Activated T-helper 1 cell treated with Interleukin-2 at 50 U/mL for 16 hours (primary cell): Measurements from ENCODE around the gene OR4K13.

ENCODE experiments used
- DNase-seq: peaks from one replicate; pipeline ENCODE4 v3.0.0-alpha.2; 2020; ENCODE audit warnings: low read depth

OR4K13 gene, protein sequence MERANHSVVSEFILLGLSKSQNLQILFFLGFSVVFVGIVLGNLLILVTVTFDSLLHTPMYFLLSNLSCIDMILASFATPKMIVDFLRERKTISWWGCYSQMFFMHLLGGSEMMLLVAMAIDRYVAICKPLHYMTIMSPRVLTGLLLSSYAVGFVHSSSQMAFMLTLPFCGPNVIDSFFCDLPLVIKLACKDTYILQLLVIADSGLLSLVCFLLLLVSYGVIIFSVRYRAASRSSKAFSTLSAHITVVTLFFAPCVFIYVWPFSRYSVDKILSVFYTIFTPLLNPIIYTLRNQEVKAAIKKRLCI

DNA sequence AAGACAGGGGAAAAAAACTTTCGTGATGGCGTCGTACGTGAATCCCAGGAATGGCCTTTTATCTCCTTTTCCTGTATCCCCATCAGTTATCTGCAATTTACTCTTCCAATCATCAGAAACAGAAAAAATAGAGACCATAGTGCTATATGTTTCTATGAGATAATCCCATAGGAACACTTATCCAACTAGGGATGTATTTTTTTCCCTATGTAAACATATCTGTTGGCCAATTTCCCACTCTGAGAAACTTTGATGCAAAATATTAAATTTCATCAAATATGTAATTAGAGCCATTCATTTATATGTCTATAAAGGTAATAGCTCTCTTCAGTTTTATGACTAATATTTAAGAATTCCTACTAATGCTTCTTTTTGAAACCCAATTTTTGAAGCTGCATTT, at the start of gene OR4K13:
Gene OR4K13 (minus strand): TSS at position 101 of the 400 bp plus-strand sequence. CDS start 1,280 bp downstream, outside the sequence.
- DNase-seq, result no peak

DNA sequence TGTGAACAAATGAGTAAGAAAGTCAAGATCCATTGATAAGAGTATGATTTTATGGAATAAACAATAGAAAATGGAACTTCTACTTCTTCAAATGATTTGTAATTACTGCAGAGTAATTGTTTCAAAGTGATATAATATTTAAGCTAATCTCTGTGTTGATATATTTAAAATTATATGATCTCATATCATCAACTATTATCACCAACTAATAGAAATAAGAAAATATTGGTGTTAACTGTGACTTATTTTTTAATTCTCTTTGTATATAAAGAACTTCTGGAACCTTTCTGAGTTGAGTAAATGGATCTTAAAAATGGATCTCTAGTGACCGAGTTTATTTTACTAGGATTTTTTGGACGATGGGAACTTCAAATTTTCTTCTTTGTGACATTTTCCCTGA, 23.9 kb upstream of the OR4K13 start, which contains the start of gene OR4L1:
Gene OR4L1 (plus strand): TSS at position 301 of the 400 bp plus-strand sequence. CDS start 0 bp downstream, at position 301.
- DNase-seq, result no peak

DNA sequence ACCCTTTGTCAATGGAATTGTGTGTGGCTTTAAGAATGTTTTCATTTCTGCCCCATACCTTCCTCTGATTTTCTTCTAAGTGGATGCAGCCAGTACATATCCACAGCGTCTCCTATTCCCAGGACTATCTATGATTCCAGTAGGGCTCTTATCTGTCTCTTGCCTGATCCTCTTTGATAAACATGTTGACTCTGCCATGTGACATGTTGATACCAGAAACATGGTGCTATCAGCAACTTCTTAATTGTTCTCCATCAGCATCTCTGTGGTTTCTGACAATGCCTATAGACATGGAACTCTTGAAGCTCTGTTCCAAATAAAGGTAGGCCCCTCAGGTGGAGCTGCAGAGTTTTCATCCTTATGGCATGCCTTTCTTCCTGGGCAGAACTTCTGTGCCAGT, 12.4 kb upstream of the OR4K13 start:
- DNase-seq, result no peak

DNA sequence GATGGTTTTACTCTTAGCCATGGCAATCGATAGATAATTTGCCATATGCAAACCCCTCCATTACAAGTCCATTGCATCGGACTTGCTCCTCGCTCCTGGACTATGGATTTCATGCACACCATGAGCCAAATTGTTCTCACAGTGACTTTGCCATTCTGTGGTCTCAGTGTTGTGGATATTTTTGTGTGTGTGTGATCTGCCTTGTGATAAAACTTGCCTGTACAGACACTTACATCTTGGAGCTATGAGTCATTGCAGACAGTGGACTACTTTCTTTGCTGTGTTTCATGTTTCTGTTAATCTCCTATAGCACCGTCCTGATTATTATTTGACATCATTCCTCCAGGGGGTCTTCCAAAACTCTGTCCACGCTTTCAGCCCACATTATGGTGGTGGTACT, 8.4 kb upstream of the OR4K13 start:
- DNase-seq, result no peak

DNA sequence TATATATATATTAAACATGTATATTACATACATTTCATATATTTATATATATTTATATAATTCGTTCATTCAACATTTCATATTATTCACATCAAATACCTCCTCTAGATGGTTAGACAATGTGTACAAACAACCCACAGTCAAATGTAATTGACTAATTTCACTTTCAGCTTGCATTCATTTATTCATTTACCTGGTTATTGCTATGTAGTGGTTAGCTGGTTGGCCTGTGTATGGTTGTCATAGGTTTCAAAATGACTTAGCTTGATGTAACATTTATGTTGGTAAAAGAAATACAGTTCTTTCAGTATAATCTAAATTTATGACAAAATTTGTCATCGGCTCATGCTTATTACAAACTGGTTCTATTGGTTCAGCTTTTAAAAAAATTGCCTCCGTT, 389 bp downstream of the OR4K13 start:
- DNase-seq, result no peak

DNA sequence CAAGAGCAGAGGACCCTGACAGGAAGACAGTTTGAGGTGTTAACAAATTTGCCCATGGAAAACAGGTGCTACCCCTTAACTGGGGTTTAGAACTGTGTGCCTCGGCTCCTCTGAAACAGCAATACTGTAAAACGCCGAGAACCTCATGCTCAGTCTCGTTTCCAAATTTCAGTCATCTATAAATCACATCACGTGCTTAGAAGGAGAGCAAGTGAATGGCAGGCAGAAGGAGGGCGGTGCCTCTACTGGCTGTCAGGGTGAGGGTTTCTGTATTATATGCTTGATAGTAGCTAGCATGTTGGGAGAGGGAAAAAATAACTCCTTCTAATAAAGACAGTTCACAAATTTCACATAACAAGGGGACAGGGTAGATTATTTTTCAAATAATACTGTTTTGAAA, 4.8 kb downstream of the OR4K13 start:
- DNase-seq, result no peak

DNA sequence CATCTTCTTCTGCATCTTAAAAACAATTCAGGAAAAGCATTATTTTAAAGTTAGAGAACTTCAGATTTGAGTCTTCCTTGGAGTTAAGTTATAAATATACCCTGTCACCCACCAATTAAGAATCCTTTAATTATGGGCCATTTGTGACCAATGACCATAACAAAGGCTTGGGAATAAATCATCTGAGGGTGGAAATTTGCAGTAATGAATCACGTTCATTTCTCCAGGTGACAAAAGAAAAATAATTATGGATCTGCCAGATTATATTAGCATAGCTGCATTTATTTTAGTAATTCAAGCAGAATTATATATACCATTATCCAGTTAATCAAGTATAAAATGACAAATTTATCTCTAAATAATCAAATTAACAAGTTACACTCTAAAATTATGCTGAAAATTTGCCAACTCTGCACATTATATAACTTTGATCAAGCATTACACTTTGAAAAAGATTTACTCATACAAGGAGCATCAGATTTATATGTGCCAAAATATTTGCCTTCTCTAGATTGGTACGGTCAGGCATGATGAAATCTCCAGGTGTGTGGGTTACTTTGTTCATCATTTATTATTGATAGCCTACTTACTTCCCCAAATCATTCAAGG, 16.5 kb downstream of the OR4K13 start, which contains the start of gene OR4K14:
Gene OR4K14 (minus strand): TSS at position 51 of the 609 bp plus-strand sequence. CDS start 4,114 bp downstream, outside the sequence.
- DNase-seq, result no peak

DNA sequence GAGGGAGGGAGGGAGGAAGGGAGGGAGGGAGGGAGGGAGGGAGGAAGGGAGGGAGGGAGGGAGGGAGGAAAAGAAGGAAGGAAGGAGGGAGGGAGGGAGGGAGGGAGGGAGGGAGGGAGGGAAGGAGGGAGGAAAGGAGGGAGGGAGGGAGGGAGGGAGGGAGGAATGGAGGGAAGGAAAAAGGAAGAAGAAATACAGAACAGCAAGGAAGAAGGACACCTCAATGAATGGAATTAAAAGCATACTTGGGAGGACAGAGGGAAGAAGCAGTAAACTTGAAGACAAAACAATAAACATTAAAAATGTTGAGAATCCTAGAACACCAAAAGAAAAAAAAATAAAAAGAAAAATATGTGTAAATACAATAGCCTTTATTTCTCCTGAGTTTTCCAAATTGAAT, 27.7 kb downstream of the OR4K13 start:
- DNase-seq, result no peak

DNA sequence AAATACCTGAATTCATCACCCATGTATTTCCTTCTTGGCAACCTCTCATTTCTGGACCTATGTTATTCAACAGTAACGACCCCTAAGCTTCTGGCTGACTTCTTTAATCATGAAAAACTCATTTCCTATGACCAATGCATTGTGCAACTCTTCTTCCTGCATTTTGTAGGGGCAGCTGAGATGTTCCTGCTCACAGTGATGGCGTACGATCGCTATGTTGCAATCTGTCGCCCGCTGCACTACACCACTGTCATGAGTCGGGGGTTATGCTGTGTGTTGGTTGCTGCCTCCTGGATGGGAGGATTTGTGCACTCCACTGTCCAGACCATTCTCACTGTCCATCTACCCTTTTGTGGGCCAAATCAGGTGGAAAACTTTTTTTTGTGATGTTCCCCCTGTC, 33.5 kb downstream of the OR4K13 start:
- no peak for DNase-seq

DNA sequence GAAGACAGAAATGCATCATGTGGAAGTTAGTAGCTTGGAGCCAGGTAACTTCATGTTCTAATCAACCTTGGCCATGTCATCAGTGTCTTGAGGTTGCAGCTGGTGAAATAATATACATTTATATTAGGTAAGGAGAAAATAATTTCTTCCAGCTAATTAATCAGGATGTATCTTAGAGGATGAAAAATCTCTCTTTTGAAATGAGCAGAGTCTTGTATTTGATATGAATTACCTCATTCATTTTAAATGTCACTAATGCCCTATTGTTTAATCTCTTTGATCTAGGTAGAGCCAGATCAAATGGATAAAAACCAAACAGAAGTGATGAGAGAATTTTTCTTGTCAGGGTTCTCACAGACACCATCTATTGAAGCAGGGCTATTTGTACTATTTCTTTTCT, 34.0 kb downstream of the OR4K13 start, which contains the start of gene OR4Q2:
Gene OR4Q2 (plus strand): TSS at position 301 of the 400 bp plus-strand sequence.
- no peak for DNase-seq

DNA sequence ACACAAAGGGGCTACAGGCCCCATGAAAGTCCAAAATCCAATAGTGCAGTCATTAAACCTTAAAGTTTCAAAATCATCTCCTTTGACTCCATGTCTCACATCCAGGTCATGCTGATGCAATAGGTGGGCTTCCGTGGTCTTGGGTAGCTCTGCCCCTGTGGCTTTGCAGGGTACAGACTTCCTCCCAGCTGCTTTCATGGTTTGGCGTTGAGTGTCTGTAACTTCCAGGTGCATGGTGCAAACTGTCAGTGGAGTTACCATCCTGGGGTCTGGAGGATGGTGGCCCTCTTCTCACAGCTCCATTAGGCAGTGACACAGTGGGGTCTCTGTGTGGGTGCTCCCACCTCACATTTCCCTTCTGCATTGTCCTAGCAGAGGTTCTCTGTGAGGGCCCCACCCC, 42.4 kb downstream of the OR4K13 start:
- no peak for DNase-seq
